SK-N-SH treated with all-trans-retinoic acid at 6 μM for 48 hours (cell line): ENCODE data around the gene XPO5.

ENCODE experiments used
- ATAC-seq: fragments of 200-7000 bp; cut with Tn5 transposase; 3 replicates; pipeline ENCODE4 v1.9.1; 2020; ENCODE audit warnings: mild to moderate bottlenecking, moderate library complexity
- BACH2 ChIP-seq: fragments of 250-450 bp; sonication (Bioruptor Pico); IDR thresholded peaks from 2 replicates; pipeline ENCODE4 v1.9.0; 2021; ENCODE audit warnings: mild to moderate bottlenecking, borderline replicate concordance
- CREB5 ChIP-seq: fragments of 250-450 bp; sonication (Bioruptor Pico); IDR thresholded peaks from 2 replicates; pipeline ENCODE4 v1.5.1; 2020; ENCODE audit warnings: low read depth, mild to moderate bottlenecking, moderate library complexity
- CSDC2 ChIP-seq: fragments of 250-450 bp; sonication (Bioruptor Pico); IDR thresholded peaks from 2 replicates; pipeline ENCODE4 v1.5.0; 2020; ENCODE audit warnings: mild to moderate bottlenecking, moderate library complexity
- CSRNP3 ChIP-seq: fragments of 250-450 bp; sonication (Bioruptor Pico); IDR thresholded peaks from 2 replicates; pipeline ENCODE4 v1.5.1; 2021; ENCODE audit warnings: mild to moderate bottlenecking, moderate library complexity
- ESRRG ChIP-seq: fragments of 250-450 bp; sonication (Bioruptor Pico); IDR thresholded peaks from 2 replicates; pipeline ENCODE4 v1.6.1; 2021; ENCODE audit warnings: mild to moderate bottlenecking
- GLIS3 ChIP-seq: fragments of 250-450 bp; sonication (Bioruptor Pico); IDR thresholded peaks from 2 replicates; pipeline ENCODE4 v1.5.0; 2020; ENCODE audit warnings: mild to moderate bottlenecking, moderate library complexity
- ISL1 ChIP-seq: fragments of 250-450 bp; sonication (Bioruptor Pico); IDR thresholded peaks from 2 replicates; pipeline ENCODE4 v2.1.2; 2022; ENCODE audit warnings: mild to moderate bottlenecking, moderate library complexity
- OSR1 ChIP-seq: fragments of 250-450 bp; sonication (Bioruptor Pico); IDR thresholded peaks from 2 replicates; pipeline ENCODE4 v1.8.0; 2022; ENCODE audit warnings: moderate library complexity, mild to moderate bottlenecking, inconsistent platforms
- PATZ1 ChIP-seq: fragments of 250-450 bp; sonication (Bioruptor Pico); IDR thresholded peaks from 2 replicates; pipeline ENCODE4 v1.8.0; 2020; ENCODE audit warnings: mild to moderate bottlenecking, moderate library complexity, borderline replicate concordance
- RARB ChIP-seq: fragments of 250-450 bp; sonication (Bioruptor Pico); IDR thresholded peaks from 2 replicates; pipeline ENCODE4 v1.8.0; 2021; ENCODE audit warnings: mild to moderate bottlenecking, moderate library complexity
- SNAI2 ChIP-seq: fragments of 250-450 bp; sonication (Bioruptor Pico); IDR thresholded peaks from 2 replicates; pipeline ENCODE4 v1.5.0; 2020; ENCODE audit warnings: mild to moderate bottlenecking, moderate library complexity
- TOX ChIP-seq: fragments of 250-450 bp; sonication (Bioruptor Pico); IDR thresholded peaks from 2 replicates; pipeline ENCODE4 v1.8.0; 2021; ENCODE audit warnings: mild to moderate bottlenecking, moderate library complexity, borderline replicate concordance
- ZC3H10 ChIP-seq: fragments of 250-450 bp; sonication (Bioruptor Pico); IDR thresholded peaks from 2 replicates; pipeline ENCODE4 v1.5.1; 2021; ENCODE audit warnings: mild to moderate bottlenecking, moderate library complexity
- ZFP30 ChIP-seq: fragments of 450-650 bp; formaldehyde crosslinking; IDR thresholded peaks from 2 replicates; pipeline ENCODE4 v1.5.0; 2022; ENCODE audit warnings: mild to moderate bottlenecking, moderate library complexity
- ZNF565 ChIP-seq: fragments of 450-650 bp; formaldehyde crosslinking; conservative IDR thresholded peaks from 2 replicates; pipeline ENCODE4 v1.5.0; 2020; ENCODE audit warnings: low read depth, mild to moderate bottlenecking, moderate library complexity
- ZNF8 ChIP-seq: fragments of 450-650 bp; formaldehyde crosslinking; IDR thresholded peaks from 2 replicates; pipeline ENCODE4 v1.5.0; 2020; ENCODE audit warnings: mild to moderate bottlenecking, moderate library complexity
- TF ChIP-seq, protein P1 (sequence below): fragments of 250-450 bp; sonication (Bioruptor Pico); IDR thresholded peaks from 2 replicates; pipeline ENCODE4 v1.8.0; 2021; ENCODE audit warnings: low read depth, mild to moderate bottlenecking, moderate library complexity, borderline replicate concordance

Gene XPO5

DNA sequence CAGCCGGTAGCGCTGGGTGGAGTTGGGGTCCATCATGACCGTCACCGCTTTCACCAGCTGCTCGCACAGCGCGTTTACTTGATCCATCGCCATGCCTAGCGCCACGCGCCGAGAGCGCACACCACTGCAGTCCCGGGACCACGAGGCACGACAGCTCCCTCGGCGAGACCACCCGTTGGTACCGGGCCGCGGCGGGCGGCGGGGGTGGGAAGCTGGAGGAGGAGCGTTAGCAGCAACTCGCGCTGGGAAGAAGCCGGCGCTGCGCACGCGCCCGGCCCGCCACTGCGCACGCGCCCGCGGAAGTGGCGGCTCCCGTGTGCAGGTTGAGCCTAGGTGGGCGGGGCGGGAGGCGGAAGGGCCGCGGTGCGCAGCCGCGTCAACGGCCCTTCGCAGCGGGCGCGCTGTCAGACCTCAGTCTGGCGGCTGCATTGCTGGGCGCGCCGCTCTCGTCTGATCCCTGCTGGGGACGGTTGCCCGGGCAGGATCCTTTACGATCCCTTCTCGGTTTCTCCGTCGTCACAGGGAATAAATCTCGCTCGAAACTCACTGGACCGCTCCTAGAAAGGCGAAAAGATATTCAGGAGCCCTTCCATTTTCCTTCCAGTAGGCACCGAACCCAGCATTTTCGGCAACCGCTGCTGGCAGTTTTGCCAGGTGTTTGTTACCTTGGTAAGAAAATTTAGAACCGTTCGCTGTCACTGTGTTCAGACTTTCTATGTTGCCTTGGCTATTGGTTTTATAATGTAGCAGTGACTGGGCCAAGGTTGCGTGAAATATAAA lies at the start of gene XPO5, which contains the start of gene POLH:
TSS of gene XPO5 (minus strand) at position 267 of the 780 bp plus-strand sequence. CDS start at position 93, 174 bp downstream.
TSS of gene POLH (plus strand) at position 414 of the 780 bp plus-strand sequence. CDS start 6,135 bp downstream, outside the sequence.
- ATAC-seq = peak; percentile 95
- 0 out of 2 replicates have a peak, but pooled peaks have one; percentile 6 for TF ChIP-seq ZC3H10
- no peak for TF ChIP-seq SNAI2 (CRISPR knock-in tag)
- TF ChIP-seq, all 23 proteins: peak for 1

GRCh38 chr6:43625393-43625992 lies 49.7 kb upstream of the XPO5 start:
- TF ChIP-seq ESRRG (no peak), SNAI2 (CRISPR knock-in tag) (no peak), CSDC2 (CRISPR knock-in tag) (no peak), ZNF565 (CRISPR knock-in tag) (no peak), ZFP30 (CRISPR knock-in tag) (no peak), RARB (CRISPR knock-in tag) (no peak), ZNF8 (CRISPR knock-in tag) (no peak), PATZ1 (CRISPR knock-in tag) (no peak), ISL1 (CRISPR knock-in tag) (no peak), OSR1 (CRISPR knock-in tag) (no peak), GLIS3 (CRISPR knock-in tag) (no peak), TOX (CRISPR knock-in tag) (no peak), CSRNP3 (CRISPR knock-in tag) (no peak), CREB5 (CRISPR knock-in tag) (no peak)
- TF ChIP-seq, protein P1, sequence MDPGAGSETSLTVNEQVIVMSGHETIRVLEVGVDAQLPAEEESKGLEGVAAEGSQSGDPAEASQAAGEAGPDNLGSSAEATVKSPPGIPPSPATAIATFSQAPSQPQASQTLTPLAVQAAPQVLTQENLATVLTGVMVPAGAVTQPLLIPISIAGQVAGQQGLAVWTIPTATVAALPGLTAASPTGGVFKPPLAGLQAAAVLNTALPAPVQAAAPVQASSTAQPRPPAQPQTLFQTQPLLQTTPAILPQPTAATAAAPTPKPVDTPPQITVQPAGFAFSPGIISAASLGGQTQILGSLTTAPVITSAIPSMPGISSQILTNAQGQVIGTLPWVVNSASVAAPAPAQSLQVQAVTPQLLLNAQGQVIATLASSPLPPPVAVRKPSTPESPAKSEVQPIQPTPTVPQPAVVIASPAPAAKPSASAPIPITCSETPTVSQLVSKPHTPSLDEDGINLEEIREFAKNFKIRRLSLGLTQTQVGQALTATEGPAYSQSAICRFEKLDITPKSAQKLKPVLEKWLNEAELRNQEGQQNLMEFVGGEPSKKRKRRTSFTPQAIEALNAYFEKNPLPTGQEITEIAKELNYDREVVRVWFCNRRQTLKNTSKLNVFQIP (CRISPR knock-in tag) = no peak
- ATAC-seq = no peak

DNA sequence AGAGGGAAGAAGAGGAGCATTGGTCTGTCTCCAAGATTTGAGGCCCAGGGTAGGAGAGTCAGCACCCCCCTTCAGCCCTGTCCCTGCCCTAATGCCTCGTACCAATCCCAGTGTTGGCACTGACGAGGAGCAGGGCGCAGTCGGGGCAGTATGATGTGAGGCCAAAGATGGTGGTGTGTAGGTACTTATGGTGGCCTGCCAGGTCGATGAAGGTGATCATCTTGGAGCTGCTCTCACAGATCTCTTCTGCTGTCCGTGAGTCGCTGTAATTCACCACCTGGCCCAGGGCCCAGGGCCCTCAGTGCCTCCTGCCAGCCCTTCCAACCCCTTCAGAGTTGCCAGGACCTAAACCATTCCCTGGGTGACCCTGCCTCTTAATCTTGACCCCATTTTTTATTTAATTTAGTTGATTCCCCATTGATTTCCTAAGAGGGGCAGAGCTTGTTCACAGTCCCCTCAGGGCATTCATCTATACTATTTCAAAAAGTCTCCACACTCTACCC lies 49.0 kb upstream of the XPO5 start:
- ATAC-seq = no peak
- TF ChIP-seq PATZ1 (CRISPR knock-in tag) = no peak

- TF ChIP-seq SNAI2 (CRISPR knock-in tag) (no peak), CSDC2 (CRISPR knock-in tag) (no peak), BACH2 (CRISPR knock-in tag) (no peak), ZFP30 (CRISPR knock-in tag) (no peak), ZNF565 (CRISPR knock-in tag) (no peak), ISL1 (CRISPR knock-in tag) (no peak), CREB5 (CRISPR knock-in tag) (no peak)
- ATAC-seq = no peak
Observed at GRCh38 chr6:43623880-43624785, 48.3 kb upstream of the XPO5 start.
